CD4-positive, alpha-beta T cell treated with Interleukin-2 at 100 ng/mL for 4 hours (primary cell): ENCODE measurements around the gene PCMTD2.

Experiments
- DNase-seq: peaks from one replicate; pipeline ENCODE4 v3.0.0-alpha.2; 2020; ENCODE audit warnings: low spot score

The PCMTD2 gene

GRCh38 chr20:64238851-64239387 lies 16.6 kb upstream of the PCMTD2 start:
- DNase-seq = no peak

GRCh38 chr20:64239449-64240242 lies 15.9 kb upstream of the PCMTD2 start:
- DNase-seq = no peak

- no peak for DNase-seq
Observed at GRCh38 chr20:64240243-64241015, 15.1 kb upstream of the PCMTD2 start.

GRCh38 chr20:64241061-64241460 lies 14.5 kb upstream of the PCMTD2 start:
- no peak for DNase-seq

- no peak for DNase-seq
Observed at GRCh38 chr20:64242003-64242796, 13.3 kb upstream of the PCMTD2 start.

GRCh38 chr20:64242797-64243475 lies 12.6 kb upstream of the PCMTD2 start:
- no peak for DNase-seq

- DNase-seq = no peak
Observed at GRCh38 chr20:64244281-64244805, 11.2 kb upstream of the PCMTD2 start.

- DNase-seq = no peak
Observed at GRCh38 chr20:64244870-64245603, 10.5 kb upstream of the PCMTD2 start.

- no peak for DNase-seq
Observed at GRCh38 chr20:64245746-64246595, 9.6 kb upstream of the PCMTD2 start.

GRCh38 chr20:64246616-64247306 lies 8.8 kb upstream of the PCMTD2 start:
- DNase-seq = no peak

GRCh38 chr20:64247307-64247618 lies 8.3 kb upstream of the PCMTD2 start:
- no peak for DNase-seq

GRCh38 chr20:64247970-64248841 lies 7.3 kb upstream of the PCMTD2 start:
- no peak for DNase-seq

GRCh38 chr20:64250027-64250426 lies 5.5 kb upstream of the PCMTD2 start:
- no peak for DNase-seq

GRCh38 chr20:64253000-64253383 lies 2.6 kb upstream of the PCMTD2 start:
- no peak for DNase-seq

GRCh38 chr20:64253443-64253842 lies 2.1 kb upstream of the PCMTD2 start:
- no peak for DNase-seq

GRCh38 chr20:64254156-64254555 lies 1.4 kb upstream of the PCMTD2 start:
- DNase-seq = no peak

- no peak for DNase-seq
Observed at GRCh38 chr20:64254571-64255360, 782 bp upstream of the PCMTD2 start.
